ENCODE measurements around the gene AGMAT.
A peak's percentile ranks its signal among the peaks of the same experiment; 100 is the strongest.

AGMAT gene

GRCh38 chr1:15584489-15585363 lies at the start of gene AGMAT:
Gene AGMAT, minus strand, starts transcription at chr1:15585051. Its CDS starts 84 bp downstream, at chr1:15584967.
- DNase-seq (ENCODE audit: low read depth, low spot score) = peak; percentile 42

GRCh38 chr1:15633756-15634420 lies 49.0 kb upstream of the AGMAT start:
- no peak for DNase-seq (ENCODE audit: low read depth, low spot score)

DNA sequence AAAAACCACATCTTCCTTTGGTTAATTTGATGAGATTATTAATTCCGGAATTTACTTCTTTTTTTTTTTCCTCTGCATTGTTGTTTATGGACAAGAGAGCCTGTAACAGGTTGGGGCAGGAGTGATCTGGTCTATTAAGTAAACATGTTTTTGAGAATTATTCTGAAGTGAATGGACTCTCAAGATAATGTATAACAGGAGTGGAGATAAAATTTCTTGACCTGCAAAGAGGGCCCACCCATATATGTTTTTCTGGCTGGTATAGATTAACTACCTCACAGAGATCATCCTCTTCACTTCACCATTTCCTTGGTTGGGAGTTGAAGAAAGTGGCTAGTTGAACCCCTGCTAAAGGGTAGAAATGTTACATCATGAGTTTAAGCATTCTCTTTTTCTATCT lies 43.2 kb upstream of the AGMAT start:
- no peak for DNase-seq (ENCODE audit: low read depth, low spot score)

DNA sequence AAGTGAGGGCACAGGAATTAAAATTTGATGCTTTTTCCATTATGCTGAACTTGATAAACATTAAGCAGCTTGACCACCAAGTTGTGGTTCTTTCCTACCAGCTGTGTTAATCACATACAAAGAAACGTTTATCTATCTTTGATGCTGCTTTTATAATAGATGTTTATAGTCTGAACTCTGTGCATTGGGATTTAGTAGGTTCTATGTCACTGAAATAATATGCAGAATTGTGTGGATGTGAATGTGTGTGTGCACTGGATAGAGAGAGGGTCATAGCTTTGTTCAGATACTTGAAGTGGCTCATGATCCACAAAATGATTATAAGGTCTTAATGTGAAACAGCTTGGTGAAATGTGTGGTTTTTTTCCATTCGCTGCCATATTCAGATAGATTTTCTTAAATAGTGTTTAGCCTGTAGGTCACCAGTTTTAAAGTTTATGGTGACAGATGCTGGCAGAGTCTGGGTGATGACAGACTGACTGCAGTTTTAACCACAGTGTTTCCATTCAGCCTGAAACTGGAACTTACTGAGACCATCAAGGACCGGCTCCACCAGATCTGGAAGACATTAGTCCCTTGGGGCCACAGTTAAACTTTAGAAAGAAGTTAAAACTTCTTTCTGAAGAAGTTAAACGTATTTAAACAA lies 42.6 kb upstream of the AGMAT start:
- DNase-seq (ENCODE audit: low read depth, low spot score) = no peak

GRCh38 chr1:15626269-15626950 lies 41.6 kb upstream of the AGMAT start:
- DNase-seq (ENCODE audit: low read depth, low spot score) = no peak

DNA sequence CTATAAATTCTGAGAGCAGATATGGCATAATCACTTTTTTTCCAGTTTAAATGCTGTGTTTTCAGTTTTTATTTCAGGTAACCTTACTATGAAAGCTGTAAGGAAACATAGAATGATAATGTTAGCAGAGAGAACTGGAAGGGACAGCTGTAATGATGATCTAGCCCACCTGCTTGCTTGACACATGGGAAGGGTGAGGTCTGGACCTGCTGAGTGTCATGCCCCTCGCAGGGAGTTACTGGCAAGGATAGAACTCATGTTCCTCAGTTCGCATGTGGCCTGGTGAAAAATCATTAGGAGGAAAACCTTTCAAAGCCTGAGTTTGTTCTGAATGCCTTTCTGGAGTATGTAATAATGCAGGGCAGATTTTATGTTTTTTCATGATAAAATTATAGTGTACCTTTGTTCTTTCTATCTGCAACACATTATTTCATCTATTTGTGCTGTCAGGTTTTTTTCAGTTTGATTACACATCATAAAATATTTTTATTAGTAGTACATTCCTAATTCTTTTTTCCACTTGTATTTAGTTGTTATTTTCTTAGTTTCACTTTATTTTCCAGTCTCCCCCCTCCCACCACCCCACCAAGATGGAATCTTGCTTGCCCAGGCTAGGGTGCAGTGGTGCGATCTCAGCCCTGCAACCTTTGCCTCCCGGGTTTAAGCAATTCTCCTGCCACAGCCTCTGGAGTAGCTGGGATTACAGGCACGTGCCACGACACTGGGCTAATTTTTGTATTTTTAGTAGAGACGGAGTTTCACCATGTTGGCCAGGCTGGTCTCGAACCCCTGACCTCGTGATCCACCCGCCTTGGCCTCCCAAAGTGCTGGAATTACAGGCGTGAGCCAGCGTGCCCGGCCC lies 40.4 kb upstream of the AGMAT start:
- no peak for DNase-seq (ENCODE audit: low read depth, low spot score)

- DNase-seq (ENCODE audit: low read depth, low spot score) = no peak
Measured at GRCh38 chr1:15624133-15624714, 39.4 kb upstream of the AGMAT start.

DNA sequence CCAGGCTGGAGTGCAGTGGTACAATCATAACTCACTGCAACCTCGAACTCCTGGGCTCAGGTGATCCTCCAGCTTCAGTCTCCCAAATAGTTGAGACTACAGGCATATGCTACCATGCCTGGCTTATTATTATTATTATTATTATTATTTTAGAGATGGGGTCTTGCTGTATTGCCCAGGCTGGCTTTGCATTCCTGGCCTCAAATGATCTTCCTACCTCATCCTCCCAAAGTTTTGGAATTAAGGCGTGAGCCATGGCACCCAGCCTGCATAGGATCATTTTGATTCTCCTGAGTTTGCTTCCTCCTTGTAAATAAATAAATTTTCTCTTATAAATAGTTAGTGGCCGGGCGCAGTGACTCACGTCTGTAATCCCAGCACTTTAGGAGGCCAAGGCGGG lies 38.6 kb upstream of the AGMAT start:
- no peak for DNase-seq (ENCODE audit: low read depth, low spot score)

DNA sequence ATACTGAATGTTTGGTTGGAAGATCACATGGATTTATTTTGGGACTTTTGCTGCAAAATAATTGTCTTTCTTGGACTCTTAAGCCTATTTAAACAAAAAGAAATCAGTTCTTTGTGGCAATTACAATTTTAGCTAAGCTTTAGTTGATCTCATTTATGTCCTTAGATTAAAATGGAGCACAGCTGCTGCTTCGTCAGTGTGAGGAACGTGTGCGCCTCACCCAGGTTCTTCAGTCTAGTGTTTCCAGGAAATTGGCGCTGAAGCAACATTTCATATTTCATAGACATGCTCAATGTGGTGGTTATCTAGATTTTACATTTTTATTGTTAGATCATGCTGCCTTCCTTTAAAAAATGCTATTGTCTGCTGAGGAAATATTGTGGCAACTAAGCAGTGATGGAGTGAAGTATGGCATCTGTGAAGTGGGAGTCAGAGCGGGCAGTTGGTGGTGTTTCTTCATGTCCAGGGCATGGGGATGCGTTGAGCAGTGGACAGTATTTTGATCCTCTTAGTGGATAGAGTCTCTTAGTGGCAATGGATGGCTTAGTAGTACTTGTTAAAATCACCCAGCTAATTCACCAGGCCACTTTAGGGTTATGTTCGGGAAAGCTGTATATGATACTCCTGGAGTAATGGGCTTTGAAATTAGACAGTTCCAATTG lies 38.0 kb upstream of the AGMAT start:
- no peak for DNase-seq (ENCODE audit: low read depth, low spot score)

- DNase-seq (ENCODE audit: low read depth, low spot score) = no peak
Measured at GRCh38 chr1:15621975-15622374, 37.1 kb upstream of the AGMAT start.

DNA sequence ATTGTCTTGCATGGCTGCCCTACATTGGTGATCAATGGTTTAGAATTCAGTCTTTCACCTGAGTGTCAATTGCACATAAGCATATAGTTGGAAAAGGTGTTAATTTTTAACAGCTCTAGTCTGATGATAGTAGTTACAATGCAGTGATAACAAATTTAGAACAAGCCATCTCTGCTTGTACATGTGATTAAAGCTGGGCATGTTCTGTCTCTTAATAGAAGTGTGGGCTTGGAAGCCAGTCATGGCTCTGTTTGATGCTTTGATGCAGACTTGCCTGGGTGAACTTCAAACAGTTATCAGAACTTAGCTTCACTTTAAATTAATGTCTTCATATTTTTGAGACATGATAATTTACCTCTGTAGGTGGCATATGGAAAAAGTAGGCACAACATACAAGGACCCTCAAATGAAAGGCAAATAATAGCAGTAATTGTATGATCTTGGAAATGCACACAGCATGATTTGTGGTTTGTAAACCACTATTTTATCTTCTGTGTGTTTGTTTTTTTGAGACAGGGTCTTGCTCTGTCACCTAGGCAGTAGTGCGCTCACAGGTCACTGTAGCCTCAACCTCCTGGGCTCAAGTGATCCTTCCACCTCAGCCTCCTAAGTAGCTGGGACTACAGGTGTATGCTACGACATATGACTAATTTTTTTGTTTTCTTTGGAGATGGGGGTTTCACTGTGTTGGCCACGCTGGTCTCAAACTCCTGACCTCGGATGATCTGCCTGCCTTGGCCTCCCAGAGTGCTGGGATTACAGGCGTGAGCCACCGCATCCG lies 36.2 kb upstream of the AGMAT start:
- DNase-seq (ENCODE audit: low read depth, low spot score) = no peak

DNA sequence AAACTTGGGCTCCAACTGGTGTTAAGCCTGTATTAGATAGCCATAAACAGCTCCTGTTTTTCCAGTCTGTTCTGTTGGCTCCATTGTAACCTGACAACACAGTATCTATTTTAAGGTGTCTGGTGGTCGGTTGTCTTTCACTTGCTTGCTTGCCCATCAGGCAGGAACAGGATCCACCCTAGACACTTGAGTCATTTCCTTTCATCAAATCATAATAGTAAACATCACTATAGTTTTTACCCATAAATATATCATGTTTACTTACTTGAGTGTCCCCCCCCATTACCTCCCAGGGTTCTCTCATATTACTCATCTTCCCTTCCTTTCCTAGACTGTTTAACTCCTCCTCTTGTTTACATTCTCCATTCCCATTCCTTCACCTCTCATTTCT lies 35.3 kb upstream of the AGMAT start:
- DNase-seq (ENCODE audit: low read depth, low spot score) = no peak

DNA sequence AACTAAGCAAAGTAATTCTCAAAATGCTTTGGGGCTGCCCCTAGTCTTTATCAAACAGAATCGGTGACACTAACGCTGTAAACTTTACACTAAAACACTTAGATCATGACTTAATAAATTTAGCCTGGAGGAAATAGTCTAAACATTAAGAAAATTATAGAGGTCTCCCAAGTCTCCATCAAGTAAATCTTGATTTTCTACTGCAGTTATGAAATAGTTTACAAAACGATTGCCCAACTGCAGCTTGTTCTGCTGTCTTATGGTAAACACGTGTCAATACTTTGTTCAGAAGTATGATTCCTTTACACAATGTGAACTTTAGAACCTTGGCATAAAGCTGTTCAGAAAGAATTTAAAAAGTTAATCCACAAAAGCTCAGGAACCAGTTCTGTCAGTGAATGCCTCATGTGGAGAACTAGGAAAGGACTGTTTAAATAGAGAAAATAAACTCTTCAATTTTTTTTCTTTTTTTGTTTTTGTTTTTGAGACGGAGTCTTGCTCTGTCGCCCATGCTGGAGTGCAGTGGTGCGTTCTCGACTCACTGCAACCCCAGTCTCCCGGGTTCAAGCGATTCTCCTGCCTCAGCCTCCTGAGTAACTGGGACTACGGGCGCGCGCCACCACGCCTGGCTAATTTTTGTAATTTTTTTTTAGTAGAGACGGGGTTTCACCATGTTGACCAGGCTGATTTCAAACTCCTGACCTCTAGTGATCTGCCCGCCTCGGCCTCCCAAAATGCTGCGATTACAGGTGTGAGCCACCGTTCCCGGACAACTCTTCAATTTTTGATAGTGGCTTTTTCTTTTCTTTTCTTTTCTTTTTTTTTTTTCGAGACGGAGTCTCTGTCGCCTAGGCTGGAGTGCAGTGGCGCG lies 34.0 kb upstream of the AGMAT start:
- no peak for DNase-seq (ENCODE audit: low read depth, low spot score)

GRCh38 chr1:15618077-15618654 lies 33.3 kb upstream of the AGMAT start:
- no peak for DNase-seq (ENCODE audit: low read depth, low spot score)

DNA sequence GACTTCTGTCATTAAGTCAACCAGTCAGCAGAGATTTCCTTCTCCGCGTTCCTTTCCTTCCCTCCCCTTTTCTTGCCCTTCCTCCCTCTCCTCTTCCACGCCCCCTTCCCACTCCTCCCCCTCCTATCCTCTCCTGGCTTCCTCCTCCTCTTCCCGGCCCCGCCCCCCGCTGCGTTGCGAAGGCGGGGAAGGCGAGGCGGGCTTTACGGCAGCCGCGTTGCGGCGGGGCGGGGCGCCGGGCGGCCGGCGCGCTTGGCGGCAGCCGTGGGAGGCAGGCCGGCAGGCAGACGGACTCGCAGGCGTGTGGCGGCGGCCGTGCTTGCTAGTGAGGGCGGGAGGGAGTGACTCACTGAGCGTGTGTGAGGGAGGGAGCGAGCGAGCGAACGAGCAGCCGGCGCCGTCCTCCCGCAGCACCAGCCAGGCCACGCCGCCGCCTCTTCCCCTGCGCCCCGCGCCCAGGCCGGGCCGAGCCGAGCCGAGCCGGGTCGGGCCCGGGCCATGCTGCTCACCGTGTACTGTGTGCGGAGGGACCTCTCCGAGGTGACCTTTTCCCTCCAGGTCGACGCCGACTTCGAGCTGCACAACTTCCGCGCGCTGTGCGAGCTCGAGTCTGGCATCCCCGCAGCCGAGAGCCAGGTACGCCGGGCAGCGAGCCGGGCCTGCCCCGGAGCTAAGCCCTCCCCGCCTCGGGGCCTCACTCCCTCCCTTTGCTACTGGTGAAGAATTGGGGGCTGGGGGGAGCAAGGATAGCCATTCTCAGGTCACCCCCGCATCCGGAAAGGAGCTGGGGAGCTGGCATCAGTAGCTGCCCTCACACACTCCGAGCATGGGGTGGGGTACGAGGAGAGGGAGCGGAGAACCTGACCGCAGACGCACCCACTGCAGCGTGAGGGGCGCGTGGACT lies 32.6 kb upstream of the AGMAT start, which contains the start of gene DDI2:
Gene DDI2, plus strand, starts transcription at position 286 of the 904 bp plus-strand sequence. Its CDS starts 213 bp downstream, at position 499.
- DNase-seq (ENCODE audit: low read depth, low spot score) = peak; percentile 86

DNA sequence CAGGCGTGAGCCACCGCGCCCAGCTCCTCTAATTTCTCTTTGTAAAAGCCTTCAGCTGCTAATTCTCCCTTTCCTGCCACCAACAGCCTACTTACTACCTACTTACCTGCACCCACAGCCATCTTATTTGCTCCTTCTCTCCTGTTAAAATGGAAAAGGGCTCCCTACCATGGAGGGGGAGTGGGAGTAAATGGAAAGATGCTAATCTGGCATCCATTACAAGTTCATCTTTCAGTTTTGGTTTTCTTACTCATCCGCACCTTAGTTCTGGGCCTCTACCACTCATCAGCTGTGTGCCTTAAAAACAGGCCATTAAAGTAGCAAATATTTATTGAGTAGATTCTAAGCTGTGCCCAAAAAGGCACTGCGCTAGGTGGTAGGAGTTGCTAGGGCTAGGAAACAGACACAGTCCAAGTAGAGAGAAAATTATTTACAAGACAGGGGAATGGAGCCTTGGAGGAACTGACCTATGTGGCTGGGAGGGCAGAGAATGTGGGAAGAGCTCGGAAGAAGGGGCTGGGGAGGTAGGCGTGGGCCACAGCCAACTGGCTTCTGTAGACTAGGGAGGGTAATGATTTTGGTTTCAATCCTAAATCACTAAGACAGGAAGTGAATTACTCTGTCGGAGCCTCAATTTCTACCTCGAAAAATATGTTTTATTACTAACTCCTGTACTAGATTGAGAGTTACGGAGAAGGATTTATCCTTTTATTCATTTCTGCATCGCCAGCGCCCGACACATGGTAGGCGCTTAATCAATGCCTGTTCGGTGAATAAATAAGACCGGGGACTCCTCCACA lies 31.7 kb upstream of the AGMAT start:
- no peak for DNase-seq (ENCODE audit: low read depth, low spot score)

Measured in activated naive CD8-positive, alpha-beta T cell treated with anti-CD3 and anti-CD28 coated beads, Interleukin-2, amount 50 U/mL, for 16 hours (primary cell).